ENCODE results near the gene PNCK. TPM values are rescaled to one million over a fixed set of nuclear protein-coding genes. Genes with fewer than 3 reads are reported as not detected.

The PNCK gene
- total and polyA plus RNA-seq, 2 experiments from 2014 or later, result 3.5 to 11.9 TPM

GRCh38 chrX:153717445-153717844 is 43.8 kb upstream of the PNCK start:
- TF ChIP-seq CTCF (conservative IDR thresholded peaks at IDR 0.05; ENCODE audit: low read depth in 2 of 2) (no peak), ZNF114 (CRISPR knock-in tag; IDR thresholded peaks at IDR 0.05) (no peak)

DNA sequence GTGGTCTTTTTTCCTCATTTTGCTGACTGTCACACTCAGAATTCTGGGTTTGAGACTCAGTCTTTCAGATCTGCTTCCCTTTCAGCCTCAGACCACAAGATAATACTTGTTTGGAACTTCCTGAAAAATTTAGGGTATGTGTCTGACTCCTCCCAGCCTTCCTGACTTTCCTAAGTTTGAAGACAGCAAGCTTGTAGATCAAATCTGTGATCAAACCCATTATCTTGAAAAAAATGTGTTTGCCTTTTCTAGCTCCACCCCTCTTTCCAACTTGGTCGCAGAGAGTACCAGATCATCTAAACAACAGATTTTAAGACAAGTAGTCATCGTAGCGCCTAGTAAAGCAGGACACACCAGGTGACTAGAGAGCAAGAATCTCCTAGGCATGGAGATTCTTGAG is 40.6 kb upstream of the PNCK start:
- Mint-ChIP-seq H3K4me1 (no peaks in the 10 kb centered on the region), H3K9me3 (no peaks in the 10 kb centered on the region), H3K4me3 (no peak overlapping the region), H3K36me3 (ENCODE audit: low read depth) (peaks cover 51% of the 10 kb centered on the region), H3K27me3 (ENCODE audit: insufficient read depth, low read depth, poor library complexity) (peaks cover 1% of the 10 kb centered on the region), H3K27ac (no peak overlapping the region)
- Histone ChIP-seq H3K4me1 (ENCODE audit: insufficient read depth) (no peaks in the 10 kb centered on the region), H3K27ac (ENCODE audit: low read depth) (no peak overlapping the region), H3K27me3 (ENCODE audit: insufficient read depth) (no peaks in the 10 kb centered on the region), H4K20me1 (replicated peaks; ENCODE audit: insufficient read depth) (peaks cover 3% of the 10 kb centered on the region; the same call in 1 of the 2 replicates), H2AFZ (no peak overlapping the region), H3F3A (replicated peaks; ENCODE audit: low read depth) (no peaks in the 10 kb centered on the region), H3K36me3 (ENCODE audit: insufficient read depth) (no peaks in the 10 kb centered on the region), H3K4me2 (no peak overlapping the region), H3K9me2 (ENCODE audit: insufficient read depth) (no peaks in the 10 kb centered on the region), H3K79me2 (replicated peaks; ENCODE audit: insufficient read depth) (0 out of 2 replicates have a peak, but pooled peaks cover 2% of the 10 kb centered on the region), H3K4me3 (no peak overlapping the region)
- DNase-seq (ENCODE audit: low spot score), result no peak
- ATAC-seq, result no peak
- TF ChIP-seq CTCF (conservative IDR thresholded peaks at IDR 0.05; ENCODE audit: low read depth in 2 of 2) (no peak), REST (IDR thresholded peaks at IDR 0.05; ENCODE audit: unreplicated experiment) (no peak), EZH2phosphoT487 (IDR thresholded peaks at IDR 0.05; ENCODE audit: unreplicated experiment) (no peak), ZNF114 (CRISPR knock-in tag; IDR thresholded peaks at IDR 0.05) (no peak), STAT1 (IDR thresholded peaks at IDR 0.05; ENCODE audit: unreplicated experiment) (no peak), CREB1 (CRISPR knock-in tag; IDR thresholded peaks at IDR 0.05; ENCODE audit: low read depth) (no peak)
- TF ChIP-seq, protein P1, sequence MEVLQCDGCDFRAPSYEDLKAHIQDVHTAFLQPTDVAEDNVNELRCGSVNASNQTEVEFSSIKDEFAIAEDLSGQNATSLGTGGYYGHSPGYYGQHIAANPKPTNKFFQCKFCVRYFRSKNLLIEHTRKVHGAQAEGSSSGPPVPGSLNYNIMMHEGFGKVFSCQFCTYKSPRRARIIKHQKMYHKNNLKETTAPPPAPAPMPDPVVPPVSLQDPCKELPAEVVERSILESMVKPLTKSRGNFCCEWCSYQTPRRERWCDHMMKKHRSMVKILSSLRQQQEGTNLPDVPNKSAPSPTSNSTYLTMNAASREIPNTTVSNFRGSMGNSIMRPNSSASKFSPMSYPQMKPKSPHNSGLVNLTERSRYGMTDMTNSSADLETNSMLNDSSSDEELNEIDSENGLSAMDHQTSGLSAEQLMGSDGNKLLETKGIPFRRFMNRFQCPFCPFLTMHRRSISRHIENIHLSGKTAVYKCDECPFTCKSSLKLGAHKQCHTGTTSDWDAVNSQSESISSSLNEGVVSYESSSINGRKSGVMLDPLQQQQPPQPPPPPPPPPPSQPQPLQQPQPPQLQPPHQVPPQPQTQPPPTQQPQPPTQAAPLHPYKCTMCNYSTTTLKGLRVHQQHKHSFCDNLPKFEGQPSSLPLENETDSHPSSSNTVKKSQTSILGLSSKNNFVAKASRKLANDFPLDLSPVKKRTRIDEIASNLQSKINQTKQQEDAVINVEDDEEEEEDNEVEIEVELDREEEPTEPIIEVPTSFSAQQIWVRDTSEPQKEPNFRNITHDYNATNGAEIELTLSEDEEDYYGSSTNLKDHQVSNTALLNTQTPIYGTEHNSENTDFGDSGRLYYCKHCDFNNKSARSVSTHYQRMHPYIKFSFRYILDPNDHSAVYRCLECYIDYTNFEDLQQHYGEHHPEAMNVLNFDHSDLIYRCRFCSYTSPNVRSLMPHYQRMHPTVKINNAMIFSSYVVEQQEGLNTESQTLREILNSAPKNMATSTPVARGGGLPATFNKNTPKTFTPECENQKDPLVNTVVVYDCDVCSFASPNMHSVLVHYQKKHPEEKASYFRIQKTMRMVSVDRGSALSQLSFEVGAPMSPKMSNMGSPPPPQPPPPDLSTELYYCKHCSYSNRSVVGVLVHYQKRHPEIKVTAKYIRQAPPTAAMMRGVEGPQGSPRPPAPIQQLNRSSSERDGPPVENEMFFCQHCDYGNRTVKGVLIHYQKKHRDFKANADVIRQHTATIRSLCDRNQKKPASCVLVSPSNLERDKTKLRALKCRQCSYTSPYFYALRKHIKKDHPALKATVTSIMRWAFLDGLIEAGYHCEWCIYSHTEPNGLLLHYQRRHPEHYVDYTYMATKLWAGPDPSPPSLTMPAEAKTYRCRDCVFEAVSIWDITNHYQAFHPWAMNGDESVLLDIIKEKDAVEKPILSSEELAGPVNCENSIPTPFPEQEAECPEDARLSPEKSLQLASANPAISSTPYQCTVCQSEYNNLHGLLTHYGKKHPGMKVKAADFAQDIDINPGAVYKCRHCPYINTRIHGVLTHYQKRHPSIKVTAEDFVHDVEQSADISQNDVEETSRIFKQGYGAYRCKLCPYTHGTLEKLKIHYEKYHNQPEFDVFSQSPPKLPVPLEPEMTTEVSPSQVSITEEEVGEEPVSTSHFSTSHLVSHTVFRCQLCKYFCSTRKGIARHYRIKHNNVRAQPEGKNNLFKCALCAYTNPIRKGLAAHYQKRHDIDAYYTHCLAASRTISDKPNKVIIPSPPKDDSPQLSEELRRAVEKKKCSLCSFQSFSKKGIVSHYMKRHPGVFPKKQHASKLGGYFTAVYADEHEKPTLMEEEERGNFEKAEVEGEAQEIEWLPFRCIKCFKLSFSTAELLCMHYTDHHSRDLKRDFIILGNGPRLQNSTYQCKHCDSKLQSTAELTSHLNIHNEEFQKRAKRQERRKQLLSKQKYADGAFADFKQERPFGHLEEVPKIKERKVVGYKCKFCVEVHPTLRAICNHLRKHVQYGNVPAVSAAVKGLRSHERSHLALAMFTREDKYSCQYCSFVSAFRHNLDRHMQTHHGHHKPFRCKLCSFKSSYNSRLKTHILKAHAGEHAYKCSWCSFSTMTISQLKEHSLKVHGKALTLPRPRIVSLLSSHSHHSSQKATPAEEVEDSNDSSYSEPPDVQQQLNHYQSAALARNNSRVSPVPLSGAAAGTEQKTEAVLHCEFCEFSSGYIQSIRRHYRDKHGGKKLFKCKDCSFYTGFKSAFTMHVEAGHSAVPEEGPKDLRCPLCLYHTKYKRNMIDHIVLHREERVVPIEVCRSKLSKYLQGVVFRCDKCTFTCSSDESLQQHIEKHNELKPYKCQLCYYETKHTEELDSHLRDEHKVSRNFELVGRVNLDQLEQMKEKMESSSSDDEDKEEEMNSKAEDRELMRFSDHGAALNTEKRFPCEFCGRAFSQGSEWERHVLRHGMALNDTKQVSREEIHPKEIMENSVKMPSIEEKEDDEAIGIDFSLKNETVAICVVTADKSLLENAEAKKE (CRISPR knock-in tag; IDR thresholded peaks at IDR 0.05), result no peak

More at GRCh38 chrX:153717445-153717844, 43.8 kb upstream of the PNCK start:
- H2AFZ ChIP-seq, result no peak overlapping the region
- Mint-ChIP-seq H3K4me3 (no peak overlapping the region), H3K27me3 (ENCODE audit: insufficient read depth, low read depth, poor library complexity) (no peaks in the 10 kb centered on the region), H3K27ac (no peak overlapping the region), H3K4me1 (no peaks in the 10 kb centered on the region), H3K36me3 (ENCODE audit: low read depth) (peaks cover 62% of the 10 kb centered on the region), H3K9me3 (no peaks in the 10 kb centered on the region)
- peaks cover 3% of the 10 kb centered on the region; the same call in 1 of the 2 replicates for H3K4me1 ChIP-seq (ENCODE audit: insufficient read depth)
- no peaks in the 10 kb centered on the region for H3K27me3 ChIP-seq (ENCODE audit: insufficient read depth)
- no peaks in the 10 kb centered on the region for H3F3A ChIP-seq (replicated peaks; ENCODE audit: low read depth)
- H3K27ac ChIP-seq (ENCODE audit: low read depth), result no peak overlapping the region
- ATAC-seq (no peak), DNase-seq (ENCODE audit: low spot score) (no peak)
- H3K36me3 ChIP-seq (ENCODE audit: insufficient read depth), result no peaks in the 10 kb centered on the region
- peaks cover 18% of the 10 kb centered on the region for H3K79me2 ChIP-seq (replicated peaks; ENCODE audit: insufficient read depth)
- no peaks in the 10 kb centered on the region for H3K9me2 ChIP-seq (ENCODE audit: insufficient read depth)
- H3K4me2 ChIP-seq, result no peak overlapping the region
- no peak overlapping the region for H3K4me3 ChIP-seq
- H4K20me1 ChIP-seq (replicated peaks; ENCODE audit: insufficient read depth), result 0 out of 2 replicates have a peak, but pooled peaks cover 10% of the 10 kb centered on the region

All from GM23338 (cell line).